AG04449 (cell line): Measurements from ENCODE around the gene ALDH5A1.
"Not testable (repeated sequence)": the region's sequence is repeated elsewhere in the genome, so short reads cannot be mapped to it uniquely, and the experiment has no call there.

ENCODE experiments used
- CTCF ChIA-PET: fragments of 350-600 bp; formaldehyde crosslinking; extraction: SDS; loops from one replicate; lab custom pipeline; 2021; ENCODE audit warnings: antibody characterized with exemption; lab: Yijun Ruan, JAX
- POLR2A ChIA-PET: fragments of 400-600, 350-600 bp; formaldehyde crosslinking; extraction: SDS; loops from one replicate; lab custom pipeline; 2020; ENCODE audit warnings: antibody characterized with exemption, inconsistent platforms; lab: Yijun Ruan, JAX
- DNase-seq: peaks from one replicate; pipeline ENCODE4 v3.0.0-alpha.2; 2010; ENCODE audit warnings: low read depth, low spot score
- H3K4me3 ChIP-seq: 2 replicates; pipeline ENCODE4 v1.5.1; 2011; ENCODE audit warnings: low read depth, mild to moderate bottlenecking, control low read depth, low read length
- CTCF ChIP-seq: IDR thresholded peaks from one replicate; pipeline ENCODE4 v1.5.1; 2011; ENCODE audit warnings: mild to moderate bottlenecking, moderate library complexity, low read length, control low read depth, inconsistent platforms; ENCODE audit not compliant: insufficient read depth; ENCODE audit errors: missing control alignments

ALDH5A1 gene

GRCh38 chr6:24501374-24501773 is 6.6 kb downstream of the ALDH5A1 start:
- POLR2A ChIA-PET = no interaction called here
- H3K4me3 ChIP-seq = no peak overlapping the region
- DNase-seq = no peak
- CTCF ChIA-PET = interaction anchor here (1.4 to 1.8 kb wide), 2 partner anchors 20 to 83 kb away, joined by 3 to 4 read pairs; no protein-coding TSS in a partner anchor
- no peak for TF ChIP-seq CTCF

GRCh38 chr6:24501914-24502313 is 7.1 kb downstream of the ALDH5A1 start:
- no peak for DNase-seq
- H3K4me3 ChIP-seq = no peak overlapping the region
- CTCF ChIA-PET = interaction anchor here (1.4 to 1.8 kb wide), 2 partner anchors 19 to 82 kb away, joined by 3 to 4 read pairs; no protein-coding TSS in a partner anchor
- POLR2A ChIA-PET = no interaction called here
- no peak for TF ChIP-seq CTCF

- H3K4me3 ChIP-seq = no peak overlapping the region
- ChIA-PET CTCF (no interaction called here), POLR2A (no interaction called here)
- DNase-seq = no peak
- no peak for TF ChIP-seq CTCF
Measured at GRCh38 chr6:24504287-24504648, 9.5 kb downstream of the ALDH5A1 start.

GRCh38 chr6:24504649-24505586 is 10.1 kb downstream of the ALDH5A1 start:
- no peak for DNase-seq
- ChIA-PET POLR2A (no interaction called here), CTCF (no interaction called here)
- H3K4me3 ChIP-seq = no peak overlapping the region
- TF ChIP-seq CTCF = no peak

GRCh38 chr6:24506814-24507520 is 12.2 kb downstream of the ALDH5A1 start:
- DNase-seq = no peak
- CTCF ChIA-PET = interaction anchor here (0.6 kb wide), 1 partner anchor 17 kb away, joined by 3 read pairs; no protein-coding TSS in a partner anchor
- POLR2A ChIA-PET = no interaction called here
- H3K4me3 ChIP-seq = no peak overlapping the region
- TF ChIP-seq CTCF = no peak

- DNase-seq, POLR2A ChIA-PET, H3K4me3 ChIP-seq: not testable (repeated sequence)
- CTCF ChIA-PET = interaction anchor here (2.4 kb wide), 1 partner anchor 10 kb away, joined by 12 read pairs; no protein-coding TSS in a partner anchor
Measured at GRCh38 chr6:24511976-24512375, 17.2 kb downstream of the ALDH5A1 start.
